A673 (cell line): ENCODE measurements around the gene CNGA1. TPM values are rescaled to one million over a fixed set of nuclear protein-coding genes. Genes with fewer than 3 reads are reported as not detected.

Experiments
- BruUV-seq: library from RNA; stranded (reverse); fragments of 400-500 nt; replicated peaks from 2 replicates; lab custom pipeline; 2021; lab: Mats Ljungman, UMichigan
- CTCF ChIA-PET: fragments of 300-600 bp; sonication (Branson Sonifier 250); formaldehyde crosslinking; loops from one replicate; lab custom pipeline; 2022; ENCODE audit warnings: antibody characterized with exemption; lab: Charles Lee
- POLR2A ChIA-PET: fragments of 300-600 bp; sonication (Branson Sonifier 250); formaldehyde crosslinking; loops from one replicate; lab custom pipeline; 2022; ENCODE audit warnings: antibody characterized with exemption; ENCODE audit not compliant: low non-redundant PET; lab: Charles Lee
- DNase-seq: peaks from one replicate; pipeline ENCODE4 v3.0.0-alpha.2; 2015; ENCODE audit warnings: low spot score
- H3K27ac ChIP-seq: fragments of 200-600 bp; sonication (generic); 2 replicates; pipeline ENCODE4 v1.5.1; 2016; ENCODE audit warnings: mixed run types, low read depth, mild to moderate bottlenecking, mixed read lengths, antibody characterized with exemption, low read length; ENCODE audit not compliant: poor library complexity, severe bottlenecking
- H3K27me3 ChIP-seq: fragments of 200-600 bp; sonication (generic); replicated peaks from 2 replicates; pipeline ENCODE4 v1.6.1; 2017; ENCODE audit warnings: mixed run types, low read depth, mild to moderate bottlenecking, mixed read lengths, antibody characterized with exemption, low read length; ENCODE audit not compliant: insufficient read depth, poor library complexity
- H3K36me3 ChIP-seq: fragments of 200-600 bp; sonication (generic); 2 replicates; pipeline ENCODE4 v1.6.1; 2016; ENCODE audit warnings: mixed run types, mild to moderate bottlenecking, mixed read lengths, antibody characterized with exemption, low read length; ENCODE audit not compliant: insufficient read depth, poor library complexity, severe bottlenecking
- H3K4me1 ChIP-seq: fragments of 200-600 bp; sonication (generic); 2 replicates; pipeline ENCODE4 v1.6.1; 2017; ENCODE audit warnings: mixed run types, mild to moderate bottlenecking, mixed read lengths, antibody characterized with exemption, low read length; ENCODE audit not compliant: insufficient read depth, poor library complexity, severe bottlenecking
- H3K4me3 ChIP-seq: fragments of 200-600 bp; sonication (generic); 2 replicates; pipeline ENCODE4 v1.5.1; 2016; ENCODE audit warnings: low read depth, mixed run types, mild to moderate bottlenecking, mixed read lengths, low read length; ENCODE audit not compliant: poor library complexity, severe bottlenecking
- H3K9me3 ChIP-seq: fragments of 200-600 bp; sonication (generic); 2 replicates; pipeline ENCODE4 v1.6.1; 2016; ENCODE audit warnings: mixed run types, low read depth, mild to moderate bottlenecking, mixed read lengths, antibody characterized with exemption, low read length; ENCODE audit not compliant: poor library complexity, severe bottlenecking
- CTCF ChIP-seq: fragments of 300-800, 200-600 bp; sonication (generic); conservative IDR thresholded peaks from 2 replicates; pipeline ENCODE4 v1.5.1; 2017; ENCODE audit warnings: low read depth, mild to moderate bottlenecking, antibody characterized with exemption, low read length, moderate library complexity, mixed read lengths
- EZH2 ChIP-seq: fragments of 200-600 bp; sonication (generic); IDR thresholded peaks from 2 replicates; pipeline ENCODE4 v1.6.1; 2017; ENCODE audit warnings: borderline replicate concordance, low read depth, mild to moderate bottlenecking, mixed read lengths, antibody characterized with exemption, low read length; ENCODE audit not compliant: poor library complexity, severe bottlenecking
- intact Hi-C: fragments of 100-400 bp; cut with micrococcal nuclease; formaldehyde crosslinking; loops from one replicate; pipeline ENCODE4 v1.10.0; 2022; ENCODE audit not compliant: unreplicated experiment
- total RNA-seq: library from RNA; stranded (reverse); gene quantifications from 2 replicates; pipeline ENCODE4 v1.2.3, GENCODE V29; 2021

The CNGA1 gene
- total RNA-seq, 1 experiment from 2014 or later: 0.39 TPM

- ChIA-PET CTCF (interaction anchor here (0.6 kb wide), 1 partner anchor 114 kb away, joined by 3 read pairs; no protein-coding TSS in a partner anchor), POLR2A (no interaction called here)
- no peaks in the 10 kb centered on the region for H3K27me3 ChIP-seq
- no peaks in the 10 kb centered on the region for H3K4me1 ChIP-seq
- no peak overlapping the region for H3K4me3 ChIP-seq
- intact Hi-C loops: no loop called here
- no peaks in the 10 kb centered on the region for H3K9me3 ChIP-seq
- no peak for DNase-seq
- H3K36me3 ChIP-seq: no peaks in the 10 kb centered on the region
- no peak for TF ChIP-seq EZH2
- no peak for TF ChIP-seq CTCF
- no peak overlapping the region for H3K27ac ChIP-seq
- BruUV-seq: no TSS peak
Measured at GRCh38 chr4:48047896-48048295, 31.4 kb upstream of the CNGA1 start.

GRCh38 chr4:48047421-48047844 is 31.0 kb upstream of the CNGA1 start:
- Histone ChIP-seq H3K36me3 (no peaks in the 10 kb centered on the region), H3K9me3 (no peaks in the 10 kb centered on the region), H3K27me3 (no peaks in the 10 kb centered on the region), H3K4me1 (no peaks in the 10 kb centered on the region), H3K27ac (no peak overlapping the region), H3K4me3 (no peak overlapping the region)
- ChIA-PET CTCF (interaction anchor here (0.6 kb wide), 1 partner anchor 114 kb away, joined by 3 read pairs; no protein-coding TSS in a partner anchor), POLR2A (no interaction called here)
- no TSS peak for BruUV-seq
- intact Hi-C loops: no loop called here
- no peak for TF ChIP-seq CTCF
- no peak for TF ChIP-seq EZH2
- no peak for DNase-seq

GRCh38 chr4:48046059-48046458 is 29.6 kb upstream of the CNGA1 start:
- intact Hi-C loops: no loop called here
- no peaks in the 10 kb centered on the region for H3K27me3 ChIP-seq
- ChIA-PET CTCF (no interaction called here), POLR2A (no interaction called here)
- no peak overlapping the region for H3K27ac ChIP-seq
- no peak for DNase-seq
- TF ChIP-seq CTCF (no peak), EZH2 (no peak)
- no TSS peak for BruUV-seq
- H3K9me3 ChIP-seq: no peaks in the 10 kb centered on the region
- H3K36me3 ChIP-seq: no peaks in the 10 kb centered on the region
- no peaks in the 10 kb centered on the region for H3K4me1 ChIP-seq
- no peak overlapping the region for H3K4me3 ChIP-seq
